GM23338 (cell line): ENCODE measurements around the gene TBC1D9. TPM values are rescaled to one million over a fixed set of nuclear protein-coding genes. Genes with fewer than 3 reads are reported as not detected.

Experiments used
- ATAC-seq: fragments of 200-7000 bp; cut with Tn5 transposase; 3 replicates; pipeline ENCODE4 v1.9.1; 2020
- DNase-seq: peaks from one replicate; pipeline ENCODE4 v3.0.0-alpha.2; 2015; ENCODE audit warnings: low spot score
- H2AFZ ChIP-seq: fragments of 200-600 bp; sonication (generic); 2 replicates; pipeline ENCODE4 v1.8.0; 2016; ENCODE audit warnings: antibody characterized with exemption, mild to moderate bottlenecking, moderate library complexity
- H3F3A ChIP-seq: fragments of 200-600 bp; sonication (generic); replicated peaks from 2 replicates; pipeline ENCODE4 v1.8.0; 2017; ENCODE audit warnings: antibody characterized with exemption, mixed run types, low read depth
- H3K27ac ChIP-seq: fragments of 200-600 bp; sonication (generic); 2 replicates; pipeline ENCODE4 v1.6.1; 2016; ENCODE audit warnings: low read depth
- H3K27me3 ChIP-seq: fragments of 200-600 bp; sonication (generic); 2 replicates; pipeline ENCODE4 v1.8.0; 2016; ENCODE audit warnings: mild to moderate bottlenecking, mixed run types, moderate library complexity; ENCODE audit not compliant: insufficient read depth
- H3K36me3 ChIP-seq: fragments of 200-600 bp; sonication (generic); 2 replicates; pipeline ENCODE4 v1.8.0; 2016; ENCODE audit warnings: mild to moderate bottlenecking; ENCODE audit not compliant: insufficient read depth
- H3K4me1 ChIP-seq: fragments of 200-600 bp; sonication (generic); 2 replicates; pipeline ENCODE4 v1.8.0; 2016; ENCODE audit warnings: mild to moderate bottlenecking, moderate library complexity; ENCODE audit not compliant: insufficient read depth
- H3K4me2 ChIP-seq: fragments of 200-600 bp; sonication (generic); 2 replicates; pipeline ENCODE4 v1.7.1; 2017; ENCODE audit warnings: mixed run types
- H3K4me3 ChIP-seq: fragments of 200-600 bp; sonication (generic); 2 replicates; pipeline ENCODE4 v1.6.1; 2016; ENCODE audit warnings: mixed run types
- H3K79me2 ChIP-seq: fragments of 200-600 bp; sonication (generic); replicated peaks from 2 replicates; pipeline ENCODE4 v1.8.0; 2017; ENCODE audit warnings: mild to moderate bottlenecking; ENCODE audit not compliant: insufficient read depth
- H3K9me2 ChIP-seq: fragments of 200-600 bp; sonication (generic); 2 replicates; pipeline ENCODE4 v1.8.0; 2017; ENCODE audit not compliant: insufficient read depth
- H4K20me1 ChIP-seq: fragments of 200-600 bp; sonication (generic); replicated peaks from 2 replicates; pipeline ENCODE4 v1.8.0; 2017; ENCODE audit warnings: mild to moderate bottlenecking; ENCODE audit not compliant: insufficient read depth
- H3K27ac Mint-ChIP-seq: 2 replicates; pipeline ENCODE4 v1.8.0; 2020; ENCODE audit warnings: inconsistent platforms, mild to moderate bottlenecking, moderate library complexity, mixed read lengths
- H3K27me3 Mint-ChIP-seq: 3 replicates; pipeline ENCODE4 v1.8.0; 2022; ENCODE audit warnings: low read depth, mild to moderate bottlenecking, moderate library complexity, mixed read lengths, inconsistent platforms; ENCODE audit not compliant: insufficient read depth, poor library complexity
- H3K36me3 Mint-ChIP-seq: 3 replicates; pipeline ENCODE4 v1.8.0; 2021; ENCODE audit warnings: low read depth, mild to moderate bottlenecking, inconsistent platforms, moderate library complexity, mixed read lengths
- H3K4me1 Mint-ChIP-seq: 3 replicates; pipeline ENCODE4 v1.8.0; 2020; ENCODE audit warnings: mild to moderate bottlenecking, inconsistent platforms, mixed read lengths
- H3K4me3 Mint-ChIP-seq: 3 replicates; pipeline ENCODE4 v1.8.0; 2021; ENCODE audit warnings: moderate library complexity, mild to moderate bottlenecking, inconsistent platforms, mixed read lengths
- H3K9me3 Mint-ChIP-seq: 3 replicates; pipeline ENCODE4 v1.8.0; 2020; ENCODE audit warnings: moderate library complexity, mild to moderate bottlenecking, inconsistent platforms, mixed read lengths
- EZH2 ChIP-seq: fragments of 200-600 bp; sonication (generic); IDR thresholded peaks from one replicate; pipeline ENCODE4 v1.8.0; 2017; ENCODE audit warnings: antibody characterized with exemption, mild to moderate bottlenecking, low read depth; ENCODE audit not compliant: unreplicated experiment
- JUNB ChIP-seq: IDR thresholded peaks from one replicate; pipeline ENCODE4 v1.6.1; 2016; ENCODE audit warnings: antibody characterized with exemption; ENCODE audit not compliant: unreplicated experiment
- NANOG ChIP-seq: IDR thresholded peaks from 2 replicates; pipeline ENCODE4 v1.6.1; 2016; ENCODE audit warnings: antibody characterized with exemption, borderline replicate concordance
- ZNF331 ChIP-seq: fragments of 250-450 bp; sonication (Bioruptor Pico); IDR thresholded peaks from 2 replicates; pipeline ENCODE4 v1.5.0; 2020; ENCODE audit warnings: low read depth, mild to moderate bottlenecking, moderate library complexity
- polyA plus RNA-seq: library from polyadenylated mRNA; unstranded; fragments of >200 nt; fragmentation: Nextera tagmentation; extraction: Ambion mirVana; gene quantifications from 2 replicates; pipeline ENCODE4 v1.2.1, GENCODE V29; 2016
- total RNA-seq: library from RNA; depleted of rRNA; stranded (reverse); fragments of >200 nt; shearing (Covaris generic); gene quantifications from 2 replicates; pipeline ENCODE4 v1.2.3, GENCODE V29; 2014
- TF ChIP-seq, protein P1 (sequence below): fragments of 250-450 bp; sonication (Bioruptor Pico); IDR thresholded peaks from 2 replicates; pipeline ENCODE4 v1.5.0; 2020; ENCODE audit warnings: mild to moderate bottlenecking, moderate library complexity
- TF ChIP-seq, protein P2 (sequence below): IDR thresholded peaks from 2 replicates; pipeline ENCODE4 v1.6.1; 2016; ENCODE audit warnings: antibody characterized with exemption

The TBC1D9 gene
- total and polyA plus RNA-seq, 2 experiments from 2014 or later, result 0.03 to 0.56 TPM

- TF ChIP-seq, protein P1, sequence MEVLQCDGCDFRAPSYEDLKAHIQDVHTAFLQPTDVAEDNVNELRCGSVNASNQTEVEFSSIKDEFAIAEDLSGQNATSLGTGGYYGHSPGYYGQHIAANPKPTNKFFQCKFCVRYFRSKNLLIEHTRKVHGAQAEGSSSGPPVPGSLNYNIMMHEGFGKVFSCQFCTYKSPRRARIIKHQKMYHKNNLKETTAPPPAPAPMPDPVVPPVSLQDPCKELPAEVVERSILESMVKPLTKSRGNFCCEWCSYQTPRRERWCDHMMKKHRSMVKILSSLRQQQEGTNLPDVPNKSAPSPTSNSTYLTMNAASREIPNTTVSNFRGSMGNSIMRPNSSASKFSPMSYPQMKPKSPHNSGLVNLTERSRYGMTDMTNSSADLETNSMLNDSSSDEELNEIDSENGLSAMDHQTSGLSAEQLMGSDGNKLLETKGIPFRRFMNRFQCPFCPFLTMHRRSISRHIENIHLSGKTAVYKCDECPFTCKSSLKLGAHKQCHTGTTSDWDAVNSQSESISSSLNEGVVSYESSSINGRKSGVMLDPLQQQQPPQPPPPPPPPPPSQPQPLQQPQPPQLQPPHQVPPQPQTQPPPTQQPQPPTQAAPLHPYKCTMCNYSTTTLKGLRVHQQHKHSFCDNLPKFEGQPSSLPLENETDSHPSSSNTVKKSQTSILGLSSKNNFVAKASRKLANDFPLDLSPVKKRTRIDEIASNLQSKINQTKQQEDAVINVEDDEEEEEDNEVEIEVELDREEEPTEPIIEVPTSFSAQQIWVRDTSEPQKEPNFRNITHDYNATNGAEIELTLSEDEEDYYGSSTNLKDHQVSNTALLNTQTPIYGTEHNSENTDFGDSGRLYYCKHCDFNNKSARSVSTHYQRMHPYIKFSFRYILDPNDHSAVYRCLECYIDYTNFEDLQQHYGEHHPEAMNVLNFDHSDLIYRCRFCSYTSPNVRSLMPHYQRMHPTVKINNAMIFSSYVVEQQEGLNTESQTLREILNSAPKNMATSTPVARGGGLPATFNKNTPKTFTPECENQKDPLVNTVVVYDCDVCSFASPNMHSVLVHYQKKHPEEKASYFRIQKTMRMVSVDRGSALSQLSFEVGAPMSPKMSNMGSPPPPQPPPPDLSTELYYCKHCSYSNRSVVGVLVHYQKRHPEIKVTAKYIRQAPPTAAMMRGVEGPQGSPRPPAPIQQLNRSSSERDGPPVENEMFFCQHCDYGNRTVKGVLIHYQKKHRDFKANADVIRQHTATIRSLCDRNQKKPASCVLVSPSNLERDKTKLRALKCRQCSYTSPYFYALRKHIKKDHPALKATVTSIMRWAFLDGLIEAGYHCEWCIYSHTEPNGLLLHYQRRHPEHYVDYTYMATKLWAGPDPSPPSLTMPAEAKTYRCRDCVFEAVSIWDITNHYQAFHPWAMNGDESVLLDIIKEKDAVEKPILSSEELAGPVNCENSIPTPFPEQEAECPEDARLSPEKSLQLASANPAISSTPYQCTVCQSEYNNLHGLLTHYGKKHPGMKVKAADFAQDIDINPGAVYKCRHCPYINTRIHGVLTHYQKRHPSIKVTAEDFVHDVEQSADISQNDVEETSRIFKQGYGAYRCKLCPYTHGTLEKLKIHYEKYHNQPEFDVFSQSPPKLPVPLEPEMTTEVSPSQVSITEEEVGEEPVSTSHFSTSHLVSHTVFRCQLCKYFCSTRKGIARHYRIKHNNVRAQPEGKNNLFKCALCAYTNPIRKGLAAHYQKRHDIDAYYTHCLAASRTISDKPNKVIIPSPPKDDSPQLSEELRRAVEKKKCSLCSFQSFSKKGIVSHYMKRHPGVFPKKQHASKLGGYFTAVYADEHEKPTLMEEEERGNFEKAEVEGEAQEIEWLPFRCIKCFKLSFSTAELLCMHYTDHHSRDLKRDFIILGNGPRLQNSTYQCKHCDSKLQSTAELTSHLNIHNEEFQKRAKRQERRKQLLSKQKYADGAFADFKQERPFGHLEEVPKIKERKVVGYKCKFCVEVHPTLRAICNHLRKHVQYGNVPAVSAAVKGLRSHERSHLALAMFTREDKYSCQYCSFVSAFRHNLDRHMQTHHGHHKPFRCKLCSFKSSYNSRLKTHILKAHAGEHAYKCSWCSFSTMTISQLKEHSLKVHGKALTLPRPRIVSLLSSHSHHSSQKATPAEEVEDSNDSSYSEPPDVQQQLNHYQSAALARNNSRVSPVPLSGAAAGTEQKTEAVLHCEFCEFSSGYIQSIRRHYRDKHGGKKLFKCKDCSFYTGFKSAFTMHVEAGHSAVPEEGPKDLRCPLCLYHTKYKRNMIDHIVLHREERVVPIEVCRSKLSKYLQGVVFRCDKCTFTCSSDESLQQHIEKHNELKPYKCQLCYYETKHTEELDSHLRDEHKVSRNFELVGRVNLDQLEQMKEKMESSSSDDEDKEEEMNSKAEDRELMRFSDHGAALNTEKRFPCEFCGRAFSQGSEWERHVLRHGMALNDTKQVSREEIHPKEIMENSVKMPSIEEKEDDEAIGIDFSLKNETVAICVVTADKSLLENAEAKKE (CRISPR knock-in tag), result no peak
- TF ChIP-seq JUNB (no peak), NANOG (no peak)
Observed at GRCh38 chr4:140735779-140736391, 20.3 kb downstream of the TBC1D9 start (continued).

GRCh38 chr4:140735317-140735716 is 20.9 kb downstream of the TBC1D9 start:
- Histone ChIP-seq H3K4me2 (no peak overlapping the region), H3F3A (no peaks in the 10 kb centered on the region), H3K36me3 (no peaks in the 10 kb centered on the region), H3K79me2 (no peaks in the 10 kb centered on the region), H3K4me1 (peaks cover 42% of the 10 kb centered on the region), H3K9me2 (no peaks in the 10 kb centered on the region), H3K4me3 (no peak overlapping the region), H3K27me3 (no peaks in the 10 kb centered on the region), H4K20me1 (no peaks in the 10 kb centered on the region), H3K27ac (no peak overlapping the region), H2AFZ (no peak overlapping the region)
- Mint-ChIP-seq H3K4me3 (no peak overlapping the region), H3K27ac (no peak overlapping the region), H3K36me3 (no peaks in the 10 kb centered on the region), H3K9me3 (no peaks in the 10 kb centered on the region; the same call in 2 of the 3 replicates), H3K27me3 (peaks cover 1% of the 10 kb centered on the region), H3K4me1 (peaks cover 34% of the 10 kb centered on the region)
- no peak for ATAC-seq
- no peak for DNase-seq
- TF ChIP-seq, protein P1 (CRISPR knock-in tag), result no peak
- TF ChIP-seq EZH2, result no peak
- TF ChIP-seq, protein P2, sequence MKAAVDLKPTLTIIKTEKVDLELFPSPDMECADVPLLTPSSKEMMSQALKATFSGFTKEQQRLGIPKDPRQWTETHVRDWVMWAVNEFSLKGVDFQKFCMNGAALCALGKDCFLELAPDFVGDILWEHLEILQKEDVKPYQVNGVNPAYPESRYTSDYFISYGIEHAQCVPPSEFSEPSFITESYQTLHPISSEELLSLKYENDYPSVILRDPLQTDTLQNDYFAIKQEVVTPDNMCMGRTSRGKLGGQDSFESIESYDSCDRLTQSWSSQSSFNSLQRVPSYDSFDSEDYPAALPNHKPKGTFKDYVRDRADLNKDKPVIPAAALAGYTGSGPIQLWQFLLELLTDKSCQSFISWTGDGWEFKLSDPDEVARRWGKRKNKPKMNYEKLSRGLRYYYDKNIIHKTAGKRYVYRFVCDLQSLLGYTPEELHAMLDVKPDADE, result no peak
- TF ChIP-seq ZNF331 (CRISPR knock-in tag), result no peak
